Epithelial cell of esophagus (primary cell): Measurements from ENCODE around the gene EFHC2.

ENCODE experiments used
- DNase-seq: peaks from one replicate; pipeline ENCODE4 v3.0.0; 2010; ENCODE audit warnings: low read depth
- H3K4me3 ChIP-seq: 2 replicates; pipeline ENCODE4 v1.5.1; 2011; ENCODE audit warnings: mild to moderate bottlenecking, low read length, control low read depth
- CTCF ChIP-seq: IDR thresholded peaks from 2 replicates; pipeline ENCODE4 v1.5.1; 2011; ENCODE audit warnings: low read depth, mild to moderate bottlenecking, low read length, control low read depth, inconsistent platforms; ENCODE audit not compliant: insufficient read depth; ENCODE audit errors: missing control alignments

The EFHC2 gene

GRCh38 chrX:44227991-44228390 lies 115.5 kb downstream of the EFHC2 start:
- no peak for DNase-seq
- H3K4me3 ChIP-seq = no peak overlapping the region
- TF ChIP-seq CTCF = no peak

GRCh38 chrX:44225667-44226066 lies 117.8 kb downstream of the EFHC2 start:
- peak; percentile 43 for DNase-seq
- TF ChIP-seq CTCF = no peak
- no peak overlapping the region for H3K4me3 ChIP-seq

GRCh38 chrX:44224760-44225159 lies 118.7 kb downstream of the EFHC2 start:
- TF ChIP-seq CTCF = no peak
- DNase-seq = no peak

GRCh38 chrX:44223150-44223549 lies 120.3 kb downstream of the EFHC2 start:
- DNase-seq = peak; percentile 81
- TF ChIP-seq CTCF = no peak
- no peak overlapping the region for H3K4me3 ChIP-seq

More at GRCh38 chrX:44224760-44225159, 118.7 kb downstream of the EFHC2 start:
- no peak overlapping the region for H3K4me3 ChIP-seq

- H3K4me3 ChIP-seq = no peak overlapping the region
- no peak for TF ChIP-seq CTCF
- DNase-seq = no peak
Observed at GRCh38 chrX:44218465-44218864, 125.0 kb downstream of the EFHC2 start.

- no peak for DNase-seq
- TF ChIP-seq CTCF = no peak
- H3K4me3 ChIP-seq = no peak overlapping the region
Observed at GRCh38 chrX:44216171-44216570, 127.3 kb downstream of the EFHC2 start.

GRCh38 chrX:44203791-44204190 lies 139.7 kb downstream of the EFHC2 start:
- DNase-seq = peak; percentile 14
- no peak overlapping the region for H3K4me3 ChIP-seq
- peak; percentile 18 for TF ChIP-seq CTCF
